ENCODE results near the gene DCX.

The DCX gene

GRCh38 chrX:111411983-111412382 lies at the start of gene DCX:
TSS of gene DCX (minus strand) at chrX:111412192. CDS start at chrX:111410398, 1,794 bp downstream.
- ATAC-seq (no peak), DNase-seq (no peak)

- DNase-seq (no peak), ATAC-seq (no peak)
These were observed 48.6 kb upstream of the DCX start for GRCh38 chrX:111460607-111461006.

GRCh38 chrX:111447298-111447697 lies 35.3 kb upstream of the DCX start:
- DNase-seq (peak; percentile 4), ATAC-seq (no peak)

- DNase-seq (no peak), ATAC-seq (no peak)
These were observed 33.5 kb upstream of the DCX start for GRCh38 chrX:111445485-111445884.

- no peak for DNase-seq
- no peak for ATAC-seq
These were observed 32.9 kb upstream of the DCX start for GRCh38 chrX:111444881-111445280.

- ATAC-seq: no peak
- no peak for DNase-seq
These were observed 32.0 kb upstream of the DCX start for GRCh38 chrX:111443946-111444345.

GRCh38 chrX:111442791-111443190 lies 30.8 kb upstream of the DCX start:
- DNase-seq: no peak
- no peak for ATAC-seq

- ATAC-seq (no peak), DNase-seq (no peak)
These were observed 23.5 kb upstream of the DCX start for GRCh38 chrX:111435469-111435868.

GRCh38 chrX:111431001-111431400 lies 19.0 kb upstream of the DCX start:
- DNase-seq: no peak
- ATAC-seq: no peak

- DNase-seq (no peak), ATAC-seq (no peak)
These were observed 435 bp downstream of the DCX start for GRCh38 chrX:111411557-111411956.

GRCh38 chrX:111410590-111411078 lies 1.4 kb downstream of the DCX start:
- ATAC-seq: no peak

GRCh38 chrX:111409326-111409725 lies 2.7 kb downstream of the DCX start:
- ATAC-seq: no peak
- DNase-seq: no peak

More at GRCh38 chrX:111410590-111411078, 1.4 kb downstream of the DCX start:
- DNase-seq: no peak

GRCh38 chrX:111407948-111408347 lies 4.0 kb downstream of the DCX start:
- DNase-seq (no peak), ATAC-seq (no peak)

- ATAC-seq (no peak), DNase-seq (no peak)
These were observed 9.6 kb downstream of the DCX start for GRCh38 chrX:111402344-111402743.

GRCh38 chrX:111395149-111395548 lies 16.8 kb downstream of the DCX start:
- ATAC-seq: no peak
- DNase-seq: no peak

GRCh38 chrX:111394569-111394968 lies 17.4 kb downstream of the DCX start:
- ATAC-seq (no peak), DNase-seq (no peak)

- ATAC-seq (no peak), DNase-seq (no peak)
These were observed 24.4 kb downstream of the DCX start for GRCh38 chrX:111387470-111388070.

- no peak for DNase-seq
- no peak for ATAC-seq
These were observed 25.3 kb downstream of the DCX start for GRCh38 chrX:111386615-111387233.

- no peak for DNase-seq
- no peak for ATAC-seq
These were observed 25.9 kb downstream of the DCX start for GRCh38 chrX:111386077-111386476.

GRCh38 chrX:111382277-111382676 lies 29.7 kb downstream of the DCX start:
- ATAC-seq: no peak

GRCh38 chrX:111376897-111377578 lies 35.0 kb downstream of the DCX start:
- ATAC-seq (no peak), DNase-seq (no peak)

More at GRCh38 chrX:111382277-111382676, 29.7 kb downstream of the DCX start:
- DNase-seq: no peak

GRCh38 chrX:111376486-111376885 lies 35.5 kb downstream of the DCX start:
- no peak for DNase-seq
- ATAC-seq: no peak

GRCh38 chrX:111375747-111376146 lies 36.2 kb downstream of the DCX start:
- no peak for ATAC-seq
- DNase-seq: no peak

Measured in stimulated activated naive CD8-positive, alpha-beta T cell treated with anti-CD3 and anti-CD28 coated beads, Interleukin-15, Interleukin-2, amounts not matched to agents 100 U/mL and 50 U/mL, for 24 hours (primary cell).